GM12872 (cell line): ENCODE data around the gene SYT17.

ENCODE experiments used
- CTCF ChIP-seq: IDR thresholded peaks from 3 replicates; pipeline ENCODE4 v1.5.1; 2011; ENCODE audit warnings: low read depth, mild to moderate bottlenecking, low read length, moderate library complexity; ENCODE audit not compliant: insufficient read depth

The SYT17 gene

GRCh38 chr16:19168371-19169081 is 486 bp downstream of the SYT17 start:
- TF ChIP-seq CTCF = no peak

- no peak for TF ChIP-seq CTCF
Measured at GRCh38 chr16:19169082-19169639, 1.1 kb downstream of the SYT17 start.

- TF ChIP-seq CTCF = no peak
Measured at GRCh38 chr16:19170043-19170655, 2.1 kb downstream of the SYT17 start.

- no peak for TF ChIP-seq CTCF
Measured at GRCh38 chr16:19172098-19172780, 4.2 kb downstream of the SYT17 start.

GRCh38 chr16:19173059-19173458 is 5.0 kb downstream of the SYT17 start:
- TF ChIP-seq CTCF = no peak

- TF ChIP-seq CTCF = no peak
Measured at GRCh38 chr16:19173649-19174383, 5.8 kb downstream of the SYT17 start.

GRCh38 chr16:19174478-19174877 is 6.4 kb downstream of the SYT17 start:
- no peak for TF ChIP-seq CTCF
